K562 (cell line): ENCODE measurements around the gene PAX5. TPM values are rescaled to one million over a fixed set of nuclear protein-coding genes. Genes with fewer than 3 reads are reported as not detected.

Experiments used
- ATAC-seq: fragments of 200-7000 bp; cut with Tn5 transposase; 3 replicates; pipeline ENCODE4 v1.9.1; 2020; ENCODE audit warnings: moderate library complexity
- BruUV-seq: library from RNA; stranded (reverse); fragments of 400-500 nt; replicated peaks from 2 replicates; lab custom pipeline; 2021; lab: Mats Ljungman, UMichigan
- CTCF ChIA-PET: fragments of 300-600 bp; formaldehyde crosslinking; extraction: SDS; loops from one replicate; lab custom pipeline; 2021; ENCODE audit warnings: low intra/inter-chr PET ratio; lab: Yijun Ruan, JAX
- POLR2A ChIA-PET: fragments of 300-600, 350-650 bp; sonication (Branson Sonifier 250); formaldehyde crosslinking; extraction: SDS; loops from one replicate; lab custom pipeline; 2021; ENCODE audit warnings: antibody characterized with exemption, inconsistent platforms; lab: Yijun Ruan, JAX
- DNase-seq, 4 experiments: peaks; one replicate each; pipeline versions ENCODE4 v3.0.0 to v3.0.0-alpha.2; 2011 to 2018; ENCODE audit warnings: low spot score in 3 of 4, mixed read lengths in 3 of 4; ENCODE audit errors: extremely low read depth in 1 of 4
- FAIRE-seq: peaks from 2 replicates; lab custom pipeline; 2011; peaks lifted over from hg19 to GRCh38; lab: Jason Lieb, UNC
- H2AFZ ChIP-seq: 2 replicates; pipeline ENCODE4 v1.6.0; 2011; ENCODE audit warnings: low read depth, low read length, control low read depth, inconsistent platforms
- H3K27ac ChIP-seq: fragments of 200-600 bp; 3 replicates; pipeline ENCODE4 v1.8.0; 2011; ENCODE audit warnings: low read depth, mild to moderate bottlenecking, control low read depth, inconsistent platforms, low read length, moderate library complexity, mixed read lengths; ENCODE audit errors: extremely low read depth
- H3K27me3 ChIP-seq, 2 experiments: fragments of 300-600 bp in 1 of 2; 2 replicates in 1 of 2; 3 replicates in 1 of 2; pipeline versions ENCODE4 v1.6.0 to v1.8.0; 2011; ENCODE audit warnings: inconsistent platforms in 2 of 2, low read length in 2 of 2, mild to moderate bottlenecking in 1 of 2, mixed read lengths in 1 of 2, moderate library complexity in 1 of 2; ENCODE audit not compliant: control insufficient read depth in 2 of 2, insufficient read depth in 2 of 2
- H3K36me3 ChIP-seq: fragments of 300-600 bp; 3 replicates; pipeline ENCODE4 v1.8.0; 2011; ENCODE audit warnings: mild to moderate bottlenecking, low read length, inconsistent platforms; ENCODE audit not compliant: control insufficient read depth, insufficient read depth
- H3K4me1 ChIP-seq, 2 experiments: fragments of 200-600 bp in 1 of 2; replicated peaks in 1 of 2; 2 replicates in 1 of 2; 3 replicates in 1 of 2; pipeline versions ENCODE4 v1.5.1 to v1.8.0; 2011; ENCODE audit warnings: inconsistent platforms in 2 of 2, low read length in 2 of 2, mild to moderate bottlenecking in 1 of 2, mixed read lengths in 1 of 2, moderate library complexity in 1 of 2; ENCODE audit not compliant: control insufficient read depth in 2 of 2, insufficient read depth in 2 of 2
- H3K4me2 ChIP-seq: 2 replicates; pipeline ENCODE4 v1.6.1; 2011; ENCODE audit warnings: low read length, control low read depth, inconsistent platforms, mixed read lengths; ENCODE audit not compliant: insufficient read depth
- H3K4me3 ChIP-seq: fragments of 200-600 bp; sonication (generic), shearing (Covaris generic); 2 replicates; pipeline ENCODE4 v1.5.1; 2016; ENCODE audit warnings: control low read depth, inconsistent platforms
- H3K79me2 ChIP-seq: fragments of 200-600 bp; 3 replicates; pipeline ENCODE4 v1.8.0; 2011; ENCODE audit warnings: low read length, inconsistent platforms; ENCODE audit not compliant: control insufficient read depth, insufficient read depth
- H3K9ac ChIP-seq, 2 experiments: 2 replicates each; pipeline versions ENCODE4 v1.6.0 to v1.6.1; 2011; ENCODE audit warnings: low read depth in 2 of 2, low read length in 2 of 2, control low read depth in 1 of 2, inconsistent platforms in 1 of 2, mild to moderate bottlenecking in 1 of 2, mixed read lengths in 1 of 2; ENCODE audit not compliant: insufficient read depth in 1 of 2
- H3K9me1 ChIP-seq: one replicate; pipeline ENCODE4 v1.6.0; 2011; ENCODE audit warnings: inconsistent platforms, mild to moderate bottlenecking, low read length, moderate library complexity; ENCODE audit not compliant: control insufficient read depth, insufficient read depth
- H3K9me3 ChIP-seq: replicated peaks from 2 replicates; pipeline ENCODE4 v1.5.1; 2011; ENCODE audit warnings: low read depth, low read length, inconsistent platforms; ENCODE audit not compliant: control insufficient read depth, insufficient read depth
- H4K20me1 ChIP-seq: replicated peaks from 2 replicates; pipeline ENCODE4 v1.6.1; 2011; ENCODE audit warnings: low read length, inconsistent platforms, mixed read lengths; ENCODE audit not compliant: control insufficient read depth, insufficient read depth
- ARHGAP35 ChIP-seq: fragments of 450-650 bp; IDR thresholded peaks from 2 replicates; pipeline ENCODE4 v1.6.1; 2018; ENCODE audit not compliant: partially characterized antibody
- CBX3 ChIP-seq, 2 experiments: IDR thresholded peaks; 1 replicate in 1 of 2; 2 replicates in 1 of 2; pipeline ENCODE4 v1.6.1; 2012; ENCODE audit warnings: inconsistent platforms in 2 of 2, low read length in 2 of 2, borderline replicate concordance in 1 of 2, control low read depth in 1 of 2
- CBX5 ChIP-seq: IDR thresholded peaks from 2 replicates; pipeline ENCODE4 v1.6.1; 2014; ENCODE audit warnings: low read depth, borderline replicate concordance
- DDX20 ChIP-seq: fragments of 450-650 bp; IDR thresholded peaks from 2 replicates; pipeline ENCODE4 v1.6.1; 2016; ENCODE audit warnings: missing genetic modification characterization, low read depth, mild to moderate bottlenecking, missing compliant biosample characterization, moderate library complexity
- EWSR1 ChIP-seq: fragments of 450-650 bp; IDR thresholded peaks from 2 replicates; pipeline ENCODE4 v1.6.1; 2018; ENCODE audit warnings: borderline replicate concordance, mild to moderate bottlenecking, low read depth, moderate library complexity; ENCODE audit not compliant: partially characterized antibody
- HDAC1 ChIP-seq, 2 experiments: fragments of 450-650 bp; IDR thresholded peaks; 2 replicates each; pipeline ENCODE4 v1.6.1; 2016 to 2017; ENCODE audit warnings: inconsistent platforms in 1 of 2, mild to moderate bottlenecking in 1 of 2, moderate library complexity in 1 of 2
- HDAC2 ChIP-seq: fragments of 450-650 bp; IDR thresholded peaks from 2 replicates; pipeline ENCODE4 v1.6.1; 2016; ENCODE audit warnings: mild to moderate bottlenecking
- PHF20 ChIP-seq: fragments of 450-650 bp; IDR thresholded peaks from 2 replicates; pipeline ENCODE4 v1.6.1; 2018; ENCODE audit not compliant: partially characterized antibody
- RAD21 ChIP-seq, 2 experiments: fragments of 250-450 bp in 1 of 2; fragments of 450-650 bp in 1 of 2; sonication (Bioruptor Pico) in 1 of 2; formaldehyde crosslinking in 1 of 2; IDR thresholded peaks in 1 of 2; conservative IDR thresholded peaks in 1 of 2; 2 replicates each; pipeline versions ENCODE4 v1.4.0 to v1.8.0; 2020 to 2022; ENCODE audit warnings: mild to moderate bottlenecking in 2 of 2, moderate library complexity in 1 of 2
- SNIP1 ChIP-seq: fragments of 450-650 bp; IDR thresholded peaks from 2 replicates; pipeline ENCODE4 v1.7.1; 2017; ENCODE audit warnings: low read depth, mild to moderate bottlenecking
- SRSF9 ChIP-seq: fragments of 200-400 bp; formaldehyde crosslinking; IDR thresholded peaks from 2 replicates; pipeline ENCODE4 v1.6.1; 2017; ENCODE audit warnings: low read depth, low read length, borderline replicate concordance
- ZBTB8A ChIP-seq: fragments of 450-650 bp; IDR thresholded peaks from 2 replicates; pipeline ENCODE4 v1.6.1; 2018; ENCODE audit warnings: mild to moderate bottlenecking, moderate library complexity; ENCODE audit not compliant: partially characterized antibody
- ZNF146 ChIP-seq: IDR thresholded peaks from one replicate; pipeline ENCODE4 v1.6.1; 2018; ENCODE audit warnings: missing compliant biosample characterization; ENCODE audit not compliant: unreplicated experiment
- ZNF184 ChIP-seq: sonication (generic); formaldehyde crosslinking; IDR thresholded peaks from 2 replicates; pipeline ENCODE4 v1.5.0; 2020; ENCODE audit warnings: missing genetic modification reagents
- ZNF197 ChIP-seq: fragments of 200-800 bp; sonication (Bioruptor generic); IDR thresholded peaks from 2 replicates; pipeline ENCODE4 v1.6.1; 2016; ENCODE audit warnings: low read depth, missing genetic modification characterization, missing compliant biosample characterization
- ZNF347 ChIP-seq: fragments of 450-650 bp; formaldehyde crosslinking; IDR thresholded peaks from 2 replicates; pipeline ENCODE4 v1.4.0; 2020; ENCODE audit warnings: low read depth, mild to moderate bottlenecking, moderate library complexity
- WGBS: fragments of 100-300 bp; shearing (Covaris generic); methylation state at CpG from one replicate; pipeline ENCODE4 v1.1.6; 2016; ENCODE audit warnings: low coverage, mixed read lengths; ENCODE audit not compliant: insufficient coverage; ENCODE audit errors: missing lambda C conversion rate; 5-methylcytosine and 5-hydroxymethylcytosine counted together
- in situ Hi-C: fragments of 300-500 bp; cut with MboI; formaldehyde crosslinking; loops from 4 replicates; pipeline ENCODE4 v1.15.0; 2018; ENCODE audit warnings: inconsistent platforms, mixed read lengths
- intact Hi-C: fragments of 100-400 bp; cut with micrococcal nuclease; formaldehyde crosslinking; loops from 2 replicates; pipeline ENCODE4 v1.14.2; 2022
- polyA plus RNA-seq, 8 experiments: library from polyadenylated mRNA; depleted of rRNA in 4 of 8; stranded (reverse) in 5 of 8; unstranded in 3 of 8; fragments of >200 nt; fragmentation: Nextera tagmentation in 2 of 8; fragmentation: Illumina TruSeq in 1 of 8; extraction: Ambion mirVana in 2 of 8; extraction: Trizol in 1 of 8; gene quantifications; 2 replicates each; pipeline versions ENCODE4 v1.2.1 to v1.2.3, GENCODE V29; 2011 to 2014; ENCODE audit warnings: inconsistent platforms in 1 of 8, missing spikeins in 1 of 8
- total RNA-seq, 7 experiments: library from RNA; depleted of rRNA in 6 of 7; stranded (reverse); fragments of >200 nt in 6 of 7; fragmentation: Illumina TruSeq in 2 of 7; extraction: Trizol in 2 of 7; gene quantifications; 2 replicates each; pipeline versions ENCODE4 v1.2.1 to v1.2.3, GENCODE V29; 2011 to 2021; ENCODE audit warnings: low replicate concordance in 1 of 7
- TF ChIP-seq, protein P1 (sequence below): fragments of 250-450 bp; sonication (Bioruptor Pico); IDR thresholded peaks from 2 replicates; pipeline ENCODE4 v1.8.0; 2021; ENCODE audit warnings: moderate library complexity, mild to moderate bottlenecking, inconsistent platforms
- TF ChIP-seq, protein P2 (sequence below): sonication (generic); formaldehyde crosslinking; IDR thresholded peaks from 2 replicates; pipeline ENCODE4 v1.8.1; 2023; ENCODE audit warnings: mild to moderate bottlenecking, missing genetic modification reagents

The PAX5 gene
- total and polyA plus RNA-seq, 9 of the 15 experiments (the other 6 are each of a cell fraction or from before 2014, with no cell fraction given) = 0.03 to 0.09 TPM; not detected in 7

DNA sequence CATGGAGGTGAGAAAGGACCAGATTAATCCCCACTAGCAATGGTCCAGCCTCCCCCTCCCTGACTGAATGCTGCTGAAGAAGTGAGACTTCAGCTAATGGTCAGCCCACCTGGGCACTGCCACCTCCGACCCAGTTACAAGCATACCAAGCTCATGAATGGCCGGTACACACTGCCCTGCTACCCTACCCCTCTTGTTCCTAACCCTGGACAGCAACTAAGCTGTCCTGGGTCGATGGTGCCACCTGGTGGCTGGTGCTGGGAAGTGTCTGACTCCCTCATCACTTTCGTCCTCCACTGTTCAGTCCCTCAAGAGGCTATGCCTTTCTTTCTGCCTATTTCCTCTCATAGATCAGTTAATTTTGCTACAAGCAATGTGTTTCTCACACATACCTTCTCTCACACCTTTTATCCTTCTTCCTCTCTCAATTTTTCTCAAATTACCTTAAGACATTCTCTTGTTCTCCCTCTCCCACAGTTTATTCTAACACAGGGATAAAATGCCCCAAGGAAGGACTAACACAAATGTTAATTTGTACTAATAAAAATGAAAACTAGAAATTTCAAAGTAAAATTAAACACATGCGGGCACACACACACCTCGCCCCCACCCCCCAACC, 42.4 kb downstream of the PAX5 start:
- FAIRE-seq (peak; percentile 35), ATAC-seq (peak; percentile 67), DNase-seq (peak; percentile 50 to 58 (median 54))
- Histone ChIP-seq H4K20me1 (no peaks in the 10 kb centered on the region), H2AFZ (no peak overlapping the region), H3K4me1 (peaks cover 5 to 13% of the 10 kb centered on the region in 2 experiments; a peak in 3 of 5 replicates), H3K4me2 (no peak overlapping the region), H3K36me3 (no peaks in the 10 kb centered on the region), H3K27ac (no peak overlapping the region), H3K9ac (no peak overlapping the region), H3K27me3 (peaks cover 0 to 13% of the 10 kb centered on the region in 2 experiments; a peak in 3 of 5 replicates), H3K4me3 (no peak overlapping the region), H3K79me2 (no peaks in the 10 kb centered on the region), H3K9me1 (no peaks in the 10 kb centered on the region), H3K9me3 (peaks cover 2% of the 10 kb centered on the region; the same call in 1 of the 2 replicates)
- intact Hi-C loops = loop anchor here (1.0 kb wide), 2 partner anchors 118 to 193 kb away; no protein-coding TSS in a partner anchor
- no TSS peak for BruUV-seq
- POLR2A ChIA-PET = interaction anchor here (0.5 to 0.6 kb wide), 2 partner anchors 53 to 1399 kb away, joined by 3 read pairs; no protein-coding TSS in a partner anchor
- CTCF ChIA-PET = interaction anchor here (0.6 to 1.9 kb wide), 4 partner anchors 94 to 391 kb away, joined by 3 to 7 read pairs (median 4); no protein-coding TSS in a partner anchor
- 0% methylated on average over 3 of the region's 6 CpGs for WGBS
- in situ Hi-C loops = no loop called here
- peak in 1 of 2 experiments; percentile 73; a peak in 2 of 3 replicates for TF ChIP-seq CBX3 (IDR thresholded peaks at IDR 0.05; ENCODE audit: borderline replicate concordance in 1 of 2, low read length in 2 of 2)
- no peak for TF ChIP-seq ZNF197 (CRISPR knock-in tag)
- TF ChIP-seq, protein P1, sequence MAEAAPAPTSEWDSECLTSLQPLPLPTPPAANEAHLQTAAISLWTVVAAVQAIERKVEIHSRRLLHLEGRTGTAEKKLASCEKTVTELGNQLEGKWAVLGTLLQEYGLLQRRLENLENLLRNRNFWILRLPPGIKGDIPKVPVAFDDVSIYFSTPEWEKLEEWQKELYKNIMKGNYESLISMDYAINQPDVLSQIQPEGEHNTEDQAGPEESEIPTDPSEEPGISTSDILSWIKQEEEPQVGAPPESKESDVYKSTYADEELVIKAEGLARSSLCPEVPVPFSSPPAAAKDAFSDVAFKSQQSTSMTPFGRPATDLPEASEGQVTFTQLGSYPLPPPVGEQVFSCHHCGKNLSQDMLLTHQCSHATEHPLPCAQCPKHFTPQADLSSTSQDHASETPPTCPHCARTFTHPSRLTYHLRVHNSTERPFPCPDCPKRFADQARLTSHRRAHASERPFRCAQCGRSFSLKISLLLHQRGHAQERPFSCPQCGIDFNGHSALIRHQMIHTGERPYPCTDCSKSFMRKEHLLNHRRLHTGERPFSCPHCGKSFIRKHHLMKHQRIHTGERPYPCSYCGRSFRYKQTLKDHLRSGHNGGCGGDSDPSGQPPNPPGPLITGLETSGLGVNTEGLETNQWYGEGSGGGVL (CRISPR knock-in tag) = no peak
- TF ChIP-seq, protein P2, sequence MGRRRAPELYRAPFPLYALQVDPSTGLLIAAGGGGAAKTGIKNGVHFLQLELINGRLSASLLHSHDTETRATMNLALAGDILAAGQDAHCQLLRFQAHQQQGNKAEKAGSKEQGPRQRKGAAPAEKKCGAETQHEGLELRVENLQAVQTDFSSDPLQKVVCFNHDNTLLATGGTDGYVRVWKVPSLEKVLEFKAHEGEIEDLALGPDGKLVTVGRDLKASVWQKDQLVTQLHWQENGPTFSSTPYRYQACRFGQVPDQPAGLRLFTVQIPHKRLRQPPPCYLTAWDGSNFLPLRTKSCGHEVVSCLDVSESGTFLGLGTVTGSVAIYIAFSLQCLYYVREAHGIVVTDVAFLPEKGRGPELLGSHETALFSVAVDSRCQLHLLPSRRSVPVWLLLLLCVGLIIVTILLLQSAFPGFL (CRISPR knock-in tag) = no peak
- TF ChIP-seq ZNF184 (CRISPR knock-in tag) = no peak
- no peak for TF ChIP-seq SRSF9
- no peak for TF ChIP-seq DDX20 (tag)
- no peak for TF ChIP-seq ZNF347 (CRISPR knock-in tag)
- no peak for TF ChIP-seq ZBTB8A
- TF ChIP-seq HDAC1 (IDR thresholded peaks at IDR 0.05) = no peak
- no peak for TF ChIP-seq ZNF146 (CRISPR knock-in tag)
- TF ChIP-seq SNIP1 = no peak
- no peak for TF ChIP-seq HDAC2
- TF ChIP-seq EWSR1 = no peak
- TF ChIP-seq RAD21 (CRISPR knock-in tag; conservative IDR thresholded peaks at IDR 0.05 in 1 of 2, IDR thresholded peaks at IDR 0.05 in 1 of 2) = peak; percentile 29 to 83; a peak in 3 of 4 replicates
- no peak for TF ChIP-seq ARHGAP35
- 0 out of 2 replicates have a peak, but pooled peaks have one; percentile 63 for TF ChIP-seq CBX5
- no peak for TF ChIP-seq PHF20
